NT2/D1 (cell line): Measurements from ENCODE around the gene PEDS1.

Experiments used
- SUZ12 ChIP-seq: IDR thresholded peaks from 2 replicates; pipeline ENCODE4 v1.6.1; 2011; ENCODE audit not compliant: insufficient read length, insufficient read depth; ENCODE audit errors: extremely low read depth
- ZNF274 ChIP-seq: IDR thresholded peaks from 2 replicates; pipeline ENCODE4 v1.6.1; 2011; ENCODE audit warnings: mild to moderate bottlenecking, low read depth, low read length

DNA sequence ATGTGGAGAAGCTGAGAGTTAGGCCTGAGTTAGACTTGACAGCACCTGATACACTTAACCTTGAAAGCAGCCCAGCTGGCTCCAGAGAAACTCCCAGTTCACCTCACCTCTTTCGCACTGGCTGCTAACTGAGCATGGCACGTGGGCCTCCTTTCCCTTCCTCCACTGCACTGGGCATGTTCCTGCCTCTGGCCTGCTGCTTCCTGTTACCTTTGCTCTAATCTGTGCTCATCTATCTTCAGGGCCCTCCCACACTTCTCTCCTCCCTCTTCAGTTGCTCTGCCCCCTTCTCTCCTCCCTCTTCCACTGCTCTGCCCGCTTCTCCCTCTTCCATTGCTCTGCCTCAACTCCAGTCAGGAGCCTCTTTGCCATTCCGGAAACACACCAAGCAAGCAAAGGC is 26.9 kb downstream of the PEDS1 start:
- TF ChIP-seq ZNF274 (no peak), SUZ12 (no peak)
